ENCODE results near the gene HES2. TPM values are rescaled to one million over a fixed set of nuclear protein-coding genes. Genes with fewer than 3 reads are reported as not detected.
A peak's percentile ranks its signal among the peaks of the same experiment; 100 is the strongest.

Gene HES2
- total and polyA plus RNA-seq, 4 donors = 0.10 TPM; not detected in 3

DNA sequence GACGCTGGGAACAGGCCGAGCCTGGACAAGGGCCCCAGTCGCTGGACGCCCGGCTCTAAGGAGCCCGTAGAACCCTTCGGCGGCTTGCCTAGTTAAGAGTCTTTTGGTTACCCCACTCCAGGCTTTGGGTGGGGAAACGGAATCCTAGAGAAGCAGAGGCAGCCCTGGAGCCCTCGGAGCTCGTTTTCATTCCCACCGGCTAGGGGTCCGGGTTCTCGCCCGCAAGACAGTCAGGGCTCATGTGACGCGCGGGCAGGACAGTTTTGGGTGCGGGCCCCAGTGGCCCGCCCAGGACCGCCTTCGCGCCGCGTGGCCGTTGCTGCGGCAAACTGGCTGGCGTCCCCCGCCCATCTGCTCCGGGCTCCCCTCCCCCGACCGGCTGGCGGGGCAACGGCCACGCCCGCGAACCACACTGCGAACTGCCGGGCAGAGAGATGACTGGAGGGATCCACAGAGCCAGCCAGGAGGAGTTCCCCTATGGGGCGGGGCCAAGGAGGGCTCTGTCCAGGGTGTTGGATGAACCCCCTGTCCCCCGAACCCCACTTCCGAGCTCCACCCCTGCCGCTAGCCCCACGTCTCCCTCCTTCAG, 829 bp upstream of the HES2 start:
- no peak for DNase-seq (ENCODE audit: low spot score)

DNA sequence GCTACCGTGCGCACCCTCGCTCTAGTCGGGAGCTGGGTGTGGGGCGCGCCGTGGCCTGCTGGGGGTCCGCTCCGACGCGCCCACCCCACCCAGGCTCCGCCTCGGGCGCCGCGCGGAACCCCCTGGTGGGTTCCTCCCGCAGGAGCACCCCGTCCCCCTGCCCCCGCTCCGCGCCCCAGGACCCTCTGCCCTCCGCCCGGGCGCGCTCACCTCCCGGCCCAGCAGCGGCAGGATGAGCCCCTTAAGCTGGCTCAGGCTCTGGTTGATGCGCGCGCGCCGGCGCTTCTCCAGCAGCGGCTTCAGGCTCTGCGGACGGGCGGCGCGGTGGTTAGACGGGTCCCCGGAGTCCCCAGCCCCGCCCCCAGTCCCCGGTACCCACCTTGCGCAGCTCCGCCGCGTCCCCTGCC, 319 bp downstream of the HES2 start:
- Histone ChIP-seq H3K36me3 (ENCODE audit: control insufficient read depth in 4 of 4, insufficient read depth in 3 of 4, low read depth in 1 of 4, low read length in 3 of 4) (no peaks in the 10 kb centered on the region), H3K4me3 (ENCODE audit: low read depth in 1 of 3, low read length in 3 of 3) (peak overlapping the region in 1 of 3 donors; percentile 34), H3K4me1 (ENCODE audit: control insufficient read depth in 4 of 4, insufficient read depth in 4 of 4, low read length in 3 of 4) (peaks cover 21 to 36% (median 24%) of the 10 kb centered on the region in 4 donors), H3K27ac (ENCODE audit: low read depth in 1 of 2, low read length in 2 of 2) (no peak overlapping the region), H3K27me3 (ENCODE audit: control insufficient read depth in 4 of 4, insufficient read depth in 4 of 4, low read length in 3 of 4) (peaks cover 0 to 2% (median under 1%) of the 10 kb centered on the region in 4 donors), H3K9me3 (ENCODE audit: control insufficient read depth in 4 of 4, low read length in 3 of 4) (no peaks in the 10 kb centered on the region), H3K9ac (ENCODE audit: low read depth in 1 of 2, low read length in 2 of 2) (no peak overlapping the region)
- no peak for DNase-seq (ENCODE audit: low spot score)
- 3% methylated on average over 48 of the region's 48 CpGs for WGBS
- no peak for TF ChIP-seq YY1 (IDR thresholded peaks at IDR 0.05)
- TF ChIP-seq, protein P1, sequence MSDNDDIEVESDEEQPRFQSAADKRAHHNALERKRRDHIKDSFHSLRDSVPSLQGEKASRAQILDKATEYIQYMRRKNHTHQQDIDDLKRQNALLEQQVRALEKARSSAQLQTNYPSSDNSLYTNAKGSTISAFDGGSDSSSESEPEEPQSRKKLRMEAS (IDR thresholded peaks at IDR 0.05) = no peak
- no peak for TF ChIP-seq NR2F2 (IDR thresholded peaks at IDR 0.05)
- no peak for TF ChIP-seq JUND (IDR thresholded peaks at IDR 0.05)
- no peak for TF ChIP-seq GABPA (IDR thresholded peaks at IDR 0.05 in 1 of 2, conservative IDR thresholded peaks at IDR 0.05 in 1 of 2)
- TF ChIP-seq, protein P2, sequence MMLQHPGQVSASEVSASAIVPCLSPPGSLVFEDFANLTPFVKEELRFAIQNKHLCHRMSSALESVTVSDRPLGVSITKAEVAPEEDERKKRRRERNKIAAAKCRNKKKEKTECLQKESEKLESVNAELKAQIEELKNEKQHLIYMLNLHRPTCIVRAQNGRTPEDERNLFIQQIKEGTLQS (IDR thresholded peaks at IDR 0.05) = no peak
- TF ChIP-seq, protein P3, sequence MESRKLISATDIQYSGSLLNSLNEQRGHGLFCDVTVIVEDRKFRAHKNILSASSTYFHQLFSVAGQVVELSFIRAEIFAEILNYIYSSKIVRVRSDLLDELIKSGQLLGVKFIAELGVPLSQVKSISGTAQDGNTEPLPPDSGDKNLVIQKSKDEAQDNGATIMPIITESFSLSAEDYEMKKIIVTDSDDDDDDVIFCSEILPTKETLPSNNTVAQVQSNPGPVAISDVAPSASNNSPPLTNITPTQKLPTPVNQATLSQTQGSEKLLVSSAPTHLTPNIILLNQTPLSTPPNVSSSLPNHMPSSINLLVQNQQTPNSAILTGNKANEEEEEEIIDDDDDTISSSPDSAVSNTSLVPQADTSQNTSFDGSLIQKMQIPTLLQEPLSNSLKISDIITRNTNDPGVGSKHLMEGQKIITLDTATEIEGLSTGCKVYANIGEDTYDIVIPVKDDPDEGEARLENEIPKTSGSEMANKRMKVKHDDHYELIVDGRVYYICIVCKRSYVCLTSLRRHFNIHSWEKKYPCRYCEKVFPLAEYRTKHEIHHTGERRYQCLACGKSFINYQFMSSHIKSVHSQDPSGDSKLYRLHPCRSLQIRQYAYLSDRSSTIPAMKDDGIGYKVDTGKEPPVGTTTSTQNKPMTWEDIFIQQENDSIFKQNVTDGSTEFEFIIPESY (IDR thresholded peaks at IDR 0.05) = no peak
- TF ChIP-seq RXRA (IDR thresholded peaks at IDR 0.05) = no peak
- no peak for TF ChIP-seq SP1 (IDR thresholded peaks at IDR 0.05)
- TF ChIP-seq TAF1 (conservative IDR thresholded peaks at IDR 0.05) = no peak
- no peak for TF ChIP-seq FOXA2 (IDR thresholded peaks at IDR 0.05)
- TF ChIP-seq RAD21 (IDR thresholded peaks at IDR 0.05) = no peak
- no peak for TF ChIP-seq HNF4A (conservative IDR thresholded peaks at IDR 0.05)
- TF ChIP-seq HNF4G (IDR thresholded peaks at IDR 0.05) = no peak

More for the DNA sequence above, 829 bp upstream of the HES2 start:
- Histone ChIP-seq H3K27me3 (ENCODE audit: control insufficient read depth in 4 of 4, insufficient read depth in 4 of 4, low read length in 3 of 4) (peaks cover 2 to 3% (median 3%) of the 10 kb centered on the region in 4 donors), H3K9ac (ENCODE audit: low read depth in 1 of 2, low read length in 2 of 2) (no peak overlapping the region), H3K27ac (ENCODE audit: low read depth in 1 of 2, low read length in 2 of 2) (no peak overlapping the region), H3K36me3 (ENCODE audit: control insufficient read depth in 4 of 4, insufficient read depth in 3 of 4, low read depth in 1 of 4, low read length in 3 of 4) (no peaks in the 10 kb centered on the region), H3K4me3 (ENCODE audit: low read depth in 1 of 3, low read length in 3 of 3) (no peak overlapping the region), H3K9me3 (ENCODE audit: control insufficient read depth in 4 of 4, low read length in 3 of 4) (no peaks in the 10 kb centered on the region), H3K4me1 (ENCODE audit: control insufficient read depth in 4 of 4, insufficient read depth in 4 of 4, low read length in 3 of 4) (peaks cover 19 to 39% (median 25%) of the 10 kb centered on the region in 4 donors)
- TF ChIP-seq, protein P1 (IDR thresholded peaks at IDR 0.05) = no peak
- TF ChIP-seq JUND (IDR thresholded peaks at IDR 0.05) = no peak
- no peak for TF ChIP-seq HNF4G (IDR thresholded peaks at IDR 0.05)
- TF ChIP-seq NR2F2 (IDR thresholded peaks at IDR 0.05) = peak; percentile 10
- TF ChIP-seq, protein P2 (IDR thresholded peaks at IDR 0.05) = no peak
- TF ChIP-seq, protein P4, sequence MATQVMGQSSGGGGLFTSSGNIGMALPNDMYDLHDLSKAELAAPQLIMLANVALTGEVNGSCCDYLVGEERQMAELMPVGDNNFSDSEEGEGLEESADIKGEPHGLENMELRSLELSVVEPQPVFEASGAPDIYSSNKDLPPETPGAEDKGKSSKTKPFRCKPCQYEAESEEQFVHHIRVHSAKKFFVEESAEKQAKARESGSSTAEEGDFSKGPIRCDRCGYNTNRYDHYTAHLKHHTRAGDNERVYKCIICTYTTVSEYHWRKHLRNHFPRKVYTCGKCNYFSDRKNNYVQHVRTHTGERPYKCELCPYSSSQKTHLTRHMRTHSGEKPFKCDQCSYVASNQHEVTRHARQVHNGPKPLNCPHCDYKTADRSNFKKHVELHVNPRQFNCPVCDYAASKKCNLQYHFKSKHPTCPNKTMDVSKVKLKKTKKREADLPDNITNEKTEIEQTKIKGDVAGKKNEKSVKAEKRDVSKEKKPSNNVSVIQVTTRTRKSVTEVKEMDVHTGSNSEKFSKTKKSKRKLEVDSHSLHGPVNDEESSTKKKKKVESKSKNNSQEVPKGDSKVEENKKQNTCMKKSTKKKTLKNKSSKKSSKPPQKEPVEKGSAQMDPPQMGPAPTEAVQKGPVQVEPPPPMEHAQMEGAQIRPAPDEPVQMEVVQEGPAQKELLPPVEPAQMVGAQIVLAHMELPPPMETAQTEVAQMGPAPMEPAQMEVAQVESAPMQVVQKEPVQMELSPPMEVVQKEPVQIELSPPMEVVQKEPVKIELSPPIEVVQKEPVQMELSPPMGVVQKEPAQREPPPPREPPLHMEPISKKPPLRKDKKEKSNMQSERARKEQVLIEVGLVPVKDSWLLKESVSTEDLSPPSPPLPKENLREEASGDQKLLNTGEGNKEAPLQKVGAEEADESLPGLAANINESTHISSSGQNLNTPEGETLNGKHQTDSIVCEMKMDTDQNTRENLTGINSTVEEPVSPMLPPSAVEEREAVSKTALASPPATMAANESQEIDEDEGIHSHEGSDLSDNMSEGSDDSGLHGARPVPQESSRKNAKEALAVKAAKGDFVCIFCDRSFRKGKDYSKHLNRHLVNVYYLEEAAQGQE (IDR thresholded peaks at IDR 0.05) = no peak
- no peak for TF ChIP-seq SP1 (IDR thresholded peaks at IDR 0.05)
- 14% methylated on average over 44 of the region's 44 CpGs for WGBS

Measured in liver (tissue), 9 donors.